Measurements from ENCODE around the gene LGALS3BP. TPM values are rescaled to one million over a fixed set of nuclear protein-coding genes. Genes with fewer than 3 reads are reported as not detected.

Gene LGALS3BP
- total and polyA plus RNA-seq, 2 of the 13 experiments (the other 11 are each of a cell fraction or from before 2014, with no cell fraction given), result 137 to 332 TPM

DNA sequence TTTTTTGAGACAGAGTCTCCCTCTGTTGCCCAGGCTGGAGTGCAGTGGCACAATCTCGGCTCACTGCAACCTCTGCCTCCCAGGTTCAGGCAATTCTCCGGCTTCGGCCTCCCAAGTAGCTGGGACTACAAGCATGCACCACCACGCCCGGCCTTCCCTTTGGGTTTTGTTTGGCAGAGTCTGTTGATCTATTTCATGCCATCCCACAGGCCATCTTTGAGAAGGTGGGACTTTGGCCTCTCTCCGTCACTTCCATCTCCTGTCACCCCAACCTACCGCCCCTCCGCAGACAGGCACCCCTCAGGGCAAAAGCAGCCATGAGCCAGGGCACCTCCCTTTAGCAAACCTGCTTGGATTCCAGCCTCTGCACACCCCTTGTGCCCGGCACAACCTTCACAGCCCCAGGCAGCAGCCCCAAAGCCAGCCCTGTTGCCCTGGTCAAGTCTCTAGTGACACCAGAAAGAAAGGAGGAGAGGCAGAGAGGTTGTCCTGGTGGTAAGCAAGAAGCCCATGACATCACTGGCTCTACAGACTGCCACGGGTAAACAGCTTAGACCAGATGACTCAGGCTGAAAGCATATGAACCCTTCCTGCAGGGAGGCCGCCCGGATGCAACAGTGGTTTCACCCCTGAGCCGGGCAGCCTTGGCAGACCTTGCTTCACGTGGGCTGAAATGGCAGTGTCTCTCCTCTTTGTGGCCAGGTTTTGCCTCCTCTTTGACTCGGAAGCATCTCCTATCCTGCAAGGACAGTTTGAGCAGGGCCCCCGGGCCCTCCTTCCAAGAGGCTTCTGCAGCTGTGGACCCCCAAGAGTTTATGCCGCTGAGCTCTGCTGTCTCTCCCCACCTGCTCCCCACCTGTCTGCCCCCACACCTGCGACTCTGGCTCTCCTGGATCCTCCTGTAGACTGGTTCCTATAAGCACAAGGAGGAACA lies 46.4 kb downstream of the LGALS3BP start (continued):
- TF ChIP-seq, protein P1, sequence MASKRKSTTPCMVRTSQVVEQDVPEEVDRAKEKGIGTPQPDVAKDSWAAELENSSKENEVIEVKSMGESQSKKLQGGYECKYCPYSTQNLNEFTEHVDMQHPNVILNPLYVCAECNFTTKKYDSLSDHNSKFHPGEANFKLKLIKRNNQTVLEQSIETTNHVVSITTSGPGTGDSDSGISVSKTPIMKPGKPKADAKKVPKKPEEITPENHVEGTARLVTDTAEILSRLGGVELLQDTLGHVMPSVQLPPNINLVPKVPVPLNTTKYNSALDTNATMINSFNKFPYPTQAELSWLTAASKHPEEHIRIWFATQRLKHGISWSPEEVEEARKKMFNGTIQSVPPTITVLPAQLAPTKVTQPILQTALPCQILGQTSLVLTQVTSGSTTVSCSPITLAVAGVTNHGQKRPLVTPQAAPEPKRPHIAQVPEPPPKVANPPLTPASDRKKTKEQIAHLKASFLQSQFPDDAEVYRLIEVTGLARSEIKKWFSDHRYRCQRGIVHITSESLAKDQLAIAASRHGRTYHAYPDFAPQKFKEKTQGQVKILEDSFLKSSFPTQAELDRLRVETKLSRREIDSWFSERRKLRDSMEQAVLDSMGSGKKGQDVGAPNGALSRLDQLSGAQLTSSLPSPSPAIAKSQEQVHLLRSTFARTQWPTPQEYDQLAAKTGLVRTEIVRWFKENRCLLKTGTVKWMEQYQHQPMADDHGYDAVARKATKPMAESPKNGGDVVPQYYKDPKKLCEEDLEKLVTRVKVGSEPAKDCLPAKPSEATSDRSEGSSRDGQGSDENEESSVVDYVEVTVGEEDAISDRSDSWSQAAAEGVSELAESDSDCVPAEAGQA (IDR thresholded peaks at IDR 0.05; ENCODE audit: low read depth), result peak; percentile 71
- TF ChIP-seq, protein P1 (CRISPR knock-in tag; IDR thresholded peaks at IDR 0.05; ENCODE audit: borderline replicate concordance), result no peak
- no peak for TF ChIP-seq ZNF337 (CRISPR knock-in tag; IDR thresholded peaks at IDR 0.05; ENCODE audit: borderline replicate concordance, low read depth)
- no peak for TF ChIP-seq ZNF75D (CRISPR knock-in tag; IDR thresholded peaks at IDR 0.05; ENCODE audit: borderline replicate concordance)
- TF ChIP-seq, protein P2, sequence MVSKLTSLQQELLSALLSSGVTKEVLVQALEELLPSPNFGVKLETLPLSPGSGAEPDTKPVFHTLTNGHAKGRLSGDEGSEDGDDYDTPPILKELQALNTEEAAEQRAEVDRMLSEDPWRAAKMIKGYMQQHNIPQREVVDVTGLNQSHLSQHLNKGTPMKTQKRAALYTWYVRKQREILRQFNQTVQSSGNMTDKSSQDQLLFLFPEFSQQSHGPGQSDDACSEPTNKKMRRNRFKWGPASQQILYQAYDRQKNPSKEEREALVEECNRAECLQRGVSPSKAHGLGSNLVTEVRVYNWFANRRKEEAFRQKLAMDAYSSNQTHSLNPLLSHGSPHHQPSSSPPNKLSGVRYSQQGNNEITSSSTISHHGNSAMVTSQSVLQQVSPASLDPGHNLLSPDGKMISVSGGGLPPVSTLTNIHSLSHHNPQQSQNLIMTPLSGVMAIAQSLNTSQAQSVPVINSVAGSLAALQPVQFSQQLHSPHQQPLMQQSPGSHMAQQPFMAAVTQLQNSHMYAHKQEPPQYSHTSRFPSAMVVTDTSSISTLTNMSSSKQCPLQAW (CRISPR knock-in tag; IDR thresholded peaks at IDR 0.05), result peak; percentile 60
- TF ChIP-seq SP140L (CRISPR knock-in tag; IDR thresholded peaks at IDR 0.05; ENCODE audit: borderline replicate concordance), result no peak
- TF ChIP-seq ZNF850 (CRISPR knock-in tag; conservative IDR thresholded peaks at IDR 0.05), result no peak
- TF ChIP-seq ZNF383 (CRISPR knock-in tag; IDR thresholded peaks at IDR 0.05; ENCODE audit: borderline replicate concordance), result no peak
- no peak for TF ChIP-seq ZSCAN12 (CRISPR knock-in tag; IDR thresholded peaks at IDR 0.05)
- no peak for TF ChIP-seq XBP1 (CRISPR knock-in tag; IDR thresholded peaks at IDR 0.05)
- TF ChIP-seq MATR3 (CRISPR knock-in tag; IDR thresholded peaks at IDR 0.05), result no peak
- no peak; the same call in 1 of the 2 replicates for TF ChIP-seq ZNF670 (CRISPR knock-in tag; IDR thresholded peaks at IDR 0.05; ENCODE audit: borderline replicate concordance)
- TF ChIP-seq, protein P3, sequence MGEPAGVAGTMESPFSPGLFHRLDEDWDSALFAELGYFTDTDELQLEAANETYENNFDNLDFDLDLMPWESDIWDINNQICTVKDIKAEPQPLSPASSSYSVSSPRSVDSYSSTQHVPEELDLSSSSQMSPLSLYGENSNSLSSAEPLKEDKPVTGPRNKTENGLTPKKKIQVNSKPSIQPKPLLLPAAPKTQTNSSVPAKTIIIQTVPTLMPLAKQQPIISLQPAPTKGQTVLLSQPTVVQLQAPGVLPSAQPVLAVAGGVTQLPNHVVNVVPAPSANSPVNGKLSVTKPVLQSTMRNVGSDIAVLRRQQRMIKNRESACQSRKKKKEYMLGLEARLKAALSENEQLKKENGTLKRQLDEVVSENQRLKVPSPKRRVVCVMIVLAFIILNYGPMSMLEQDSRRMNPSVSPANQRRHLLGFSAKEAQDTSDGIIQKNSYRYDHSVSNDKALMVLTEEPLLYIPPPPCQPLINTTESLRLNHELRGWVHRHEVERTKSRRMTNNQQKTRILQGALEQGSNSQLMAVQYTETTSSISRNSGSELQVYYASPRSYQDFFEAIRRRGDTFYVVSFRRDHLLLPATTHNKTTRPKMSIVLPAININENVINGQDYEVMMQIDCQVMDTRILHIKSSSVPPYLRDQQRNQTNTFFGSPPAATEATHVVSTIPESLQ (CRISPR knock-in tag; conservative IDR thresholded peaks at IDR 0.05), result no peak
- TF ChIP-seq ERF (CRISPR knock-in tag; IDR thresholded peaks at IDR 0.05), result peak; percentile 79; the same call in 1 of the 2 replicates
- TF ChIP-seq ZNF552 (CRISPR knock-in tag; IDR thresholded peaks at IDR 0.05; ENCODE audit: borderline replicate concordance), result no peak
- TF ChIP-seq SP4 (CRISPR knock-in tag; IDR thresholded peaks at IDR 0.05), result no peak
- peak; percentile 92 for TF ChIP-seq FOXO1 (CRISPR knock-in tag; IDR thresholded peaks at IDR 0.05)
- no peak for TF ChIP-seq EHMT2 (IDR thresholded peaks at IDR 0.05; ENCODE audit: borderline replicate concordance, low read depth, low read length)
- TF ChIP-seq NFE2L1 (CRISPR knock-in tag; IDR thresholded peaks at IDR 0.05; ENCODE audit: borderline replicate concordance), result 0 out of 2 replicates have a peak, but pooled peaks have one; percentile 66
- TF ChIP-seq ZBTB20 (CRISPR knock-in tag; IDR thresholded peaks at IDR 0.05; ENCODE audit: borderline replicate concordance, low read depth), result no peak

Data from HepG2 (cell line).